MG63 (cell line): Measurements from ENCODE around the gene MEGF6. TPM values are rescaled to one million over a fixed set of nuclear protein-coding genes. Genes with fewer than 3 reads are reported as not detected.

ENCODE experiments used
- DNase-seq: peaks from one replicate; pipeline ENCODE4 v3.0.0-alpha.2; 2020
- H3K27me3 ChIP-seq: fragments of 250-450 bp; sonication (Bioruptor Pico); 2 replicates; pipeline ENCODE4 v1.5.1; 2020; ENCODE audit warnings: mild to moderate bottlenecking, moderate library complexity
- H3K36me3 ChIP-seq: fragments of 250-450 bp; sonication (Bioruptor Pico); 2 replicates; pipeline ENCODE4 v1.5.1; 2020; ENCODE audit warnings: mild to moderate bottlenecking, moderate library complexity
- H3K4me3 ChIP-seq: fragments of 250-450 bp; sonication (Bioruptor Pico); 2 replicates; pipeline ENCODE4 v1.5.1; 2020; ENCODE audit warnings: mild to moderate bottlenecking, moderate library complexity
- H3K9me3 ChIP-seq: fragments of 250-450 bp; sonication (Bioruptor Pico); 2 replicates; pipeline ENCODE4 v1.5.1; 2020; ENCODE audit warnings: mild to moderate bottlenecking, moderate library complexity
- total RNA-seq: library from RNA; depleted of rRNA; stranded (reverse); fragments of >200 nt; shearing (Covaris generic); gene quantifications from 2 replicates; pipeline ENCODE4 v1.2.3, GENCODE V29; 2014; ENCODE audit warnings: low replicate concordance

The MEGF6 gene
- total RNA-seq, 1 experiment from 2014 or later = 198 TPM

- H3K9me3 ChIP-seq = no peaks in the 10 kb centered on the region
- H3K27me3 ChIP-seq = no peaks in the 10 kb centered on the region
- H3K36me3 ChIP-seq = peaks cover 91% of the 10 kb centered on the region
- DNase-seq = no peak
- H3K4me3 ChIP-seq = no peak overlapping the region
Observed at GRCh38 chr1:3520419-3521378, 90.6 kb downstream of the MEGF6 start.

GRCh38 chr1:3519301-3519885 lies 91.9 kb downstream of the MEGF6 start:
- H3K4me3 ChIP-seq = no peak overlapping the region
- H3K36me3 ChIP-seq = peaks cover 94% of the 10 kb centered on the region
- no peak for DNase-seq
- H3K27me3 ChIP-seq = no peaks in the 10 kb centered on the region
- no peaks in the 10 kb centered on the region for H3K9me3 ChIP-seq

- Histone ChIP-seq H3K36me3 (peaks cover 92% of the 10 kb centered on the region), H3K4me3 (no peak overlapping the region), H3K9me3 (no peaks in the 10 kb centered on the region), H3K27me3 (no peaks in the 10 kb centered on the region)
- no peak for DNase-seq
Observed at GRCh38 chr1:3518756-3519155, 92.6 kb downstream of the MEGF6 start.

- no peaks in the 10 kb centered on the region for H3K9me3 ChIP-seq
- H3K4me3 ChIP-seq = no peak overlapping the region
- no peaks in the 10 kb centered on the region for H3K27me3 ChIP-seq
- no peak for DNase-seq
- H3K36me3 ChIP-seq = peaks cover 90% of the 10 kb centered on the region
Observed at GRCh38 chr1:3518256-3518655, 93.1 kb downstream of the MEGF6 start.

- H3K27me3 ChIP-seq = no peaks in the 10 kb centered on the region
- DNase-seq = no peak
- H3K36me3 ChIP-seq = peaks cover 93% of the 10 kb centered on the region
- no peaks in the 10 kb centered on the region; the same call in 1 of the 2 replicates for H3K9me3 ChIP-seq
- H3K4me3 ChIP-seq = no peak overlapping the region
Observed at GRCh38 chr1:3516911-3517675, 94.2 kb downstream of the MEGF6 start.

GRCh38 chr1:3516481-3516869 lies 94.8 kb downstream of the MEGF6 start:
- DNase-seq = no peak
- no peaks in the 10 kb centered on the region for H3K27me3 ChIP-seq
- H3K9me3 ChIP-seq = no peaks in the 10 kb centered on the region; the same call in 1 of the 2 replicates
- peaks cover 93% of the 10 kb centered on the region for H3K36me3 ChIP-seq
- no peak overlapping the region for H3K4me3 ChIP-seq

- peak; percentile 90 for DNase-seq
Observed at GRCh38 chr1:3515774-3516480, 95.4 kb downstream of the MEGF6 start.

GRCh38 chr1:3515272-3515671 lies 96.0 kb downstream of the MEGF6 start:
- DNase-seq = no peak
- H3K4me3 ChIP-seq = no peak overlapping the region
- no peaks in the 10 kb centered on the region for H3K27me3 ChIP-seq
- peaks cover 94% of the 10 kb centered on the region for H3K36me3 ChIP-seq
- no peaks in the 10 kb centered on the region; the same call in 1 of the 2 replicates for H3K9me3 ChIP-seq

More at GRCh38 chr1:3515774-3516480, 95.4 kb downstream of the MEGF6 start:
- H3K4me3 ChIP-seq = no peak overlapping the region
- H3K36me3 ChIP-seq = peaks cover 96% of the 10 kb centered on the region
- no peaks in the 10 kb centered on the region; the same call in 1 of the 2 replicates for H3K9me3 ChIP-seq
- no peaks in the 10 kb centered on the region for H3K27me3 ChIP-seq

GRCh38 chr1:3514404-3514803 lies 96.9 kb downstream of the MEGF6 start:
- Histone ChIP-seq H3K36me3 (peaks cover 88% of the 10 kb centered on the region), H3K9me3 (no peaks in the 10 kb centered on the region; the same call in 1 of the 2 replicates), H3K27me3 (no peaks in the 10 kb centered on the region), H3K4me3 (no peak overlapping the region)
- DNase-seq = no peak

GRCh38 chr1:3511856-3512255 lies 99.5 kb downstream of the MEGF6 start:
- Histone ChIP-seq H3K4me3 (no peak overlapping the region), H3K36me3 (peaks cover 88% of the 10 kb centered on the region), H3K27me3 (no peaks in the 10 kb centered on the region), H3K9me3 (no peaks in the 10 kb centered on the region; the same call in 1 of the 2 replicates)
- no peak for DNase-seq

GRCh38 chr1:3511306-3511705 lies 100.0 kb downstream of the MEGF6 start:
- DNase-seq = no peak
- H3K36me3 ChIP-seq = peaks cover 88% of the 10 kb centered on the region
- H3K27me3 ChIP-seq = no peaks in the 10 kb centered on the region
- no peaks in the 10 kb centered on the region; the same call in 1 of the 2 replicates for H3K9me3 ChIP-seq
- no peak overlapping the region for H3K4me3 ChIP-seq

GRCh38 chr1:3510956-3511250 lies 100.4 kb downstream of the MEGF6 start:
- no peak for DNase-seq
- no peaks in the 10 kb centered on the region for H3K27me3 ChIP-seq
- H3K36me3 ChIP-seq = peaks cover 88% of the 10 kb centered on the region
- no peaks in the 10 kb centered on the region; the same call in 1 of the 2 replicates for H3K9me3 ChIP-seq
- H3K4me3 ChIP-seq = no peak overlapping the region

GRCh38 chr1:3510136-3510955 lies 101.0 kb downstream of the MEGF6 start:
- Histone ChIP-seq H3K9me3 (no peaks in the 10 kb centered on the region; the same call in 1 of the 2 replicates), H3K36me3 (peaks cover 88% of the 10 kb centered on the region), H3K27me3 (no peaks in the 10 kb centered on the region), H3K4me3 (no peak overlapping the region)
- peak; percentile 95 for DNase-seq

GRCh38 chr1:3509721-3510120 lies 101.6 kb downstream of the MEGF6 start:
- Histone ChIP-seq H3K9me3 (no peaks in the 10 kb centered on the region; the same call in 1 of the 2 replicates), H3K27me3 (no peaks in the 10 kb centered on the region), H3K36me3 (peaks cover 86% of the 10 kb centered on the region), H3K4me3 (no peak overlapping the region)
- no peak for DNase-seq

- no peak for DNase-seq
- Histone ChIP-seq H3K9me3 (no peaks in the 10 kb centered on the region; the same call in 1 of the 2 replicates), H3K4me3 (no peak overlapping the region), H3K36me3 (peaks cover 81% of the 10 kb centered on the region), H3K27me3 (no peaks in the 10 kb centered on the region)
Observed at GRCh38 chr1:3508757-3509415, 102.4 kb downstream of the MEGF6 start.
